Kidney epithelial cell (primary cell): ENCODE measurements around the gene GPR78. TPM values are rescaled to one million over a fixed set of nuclear protein-coding genes. Genes with fewer than 3 reads are reported as not detected.

ENCODE experiments used
- DNase-seq: peaks from one replicate; pipeline ENCODE4 v3.0.0-alpha.2; 2010; ENCODE audit warnings: low read depth
- H3K27me3 ChIP-seq: 2 replicates; pipeline ENCODE4 v1.6.0; 2011; ENCODE audit warnings: low read length; ENCODE audit not compliant: control insufficient read depth, insufficient read depth
- H3K36me3 ChIP-seq: 2 replicates; pipeline ENCODE4 v1.5.1; 2011; ENCODE audit warnings: low read length; ENCODE audit not compliant: control insufficient read depth, insufficient read depth
- H3K4me3 ChIP-seq: 2 replicates; pipeline ENCODE4 v1.5.1; 2011; ENCODE audit warnings: low read depth, mild to moderate bottlenecking, control low read depth, low read length
- CTCF ChIP-seq: IDR thresholded peaks from 2 replicates; pipeline ENCODE4 v1.5.1; 2011; ENCODE audit warnings: mild to moderate bottlenecking, moderate library complexity, low read length, control low read depth, inconsistent platforms; ENCODE audit not compliant: insufficient read depth, poor library complexity, severe bottlenecking
- total RNA-seq: library from RNA; depleted of rRNA; stranded (reverse); fragments of >200 nt; gene quantifications from 2 replicates; pipeline ENCODE4 v1.2.3, GENCODE V29; 2015

Gene GPR78
- total RNA-seq, 1 donor from 2014 or later = not detected

DNA sequence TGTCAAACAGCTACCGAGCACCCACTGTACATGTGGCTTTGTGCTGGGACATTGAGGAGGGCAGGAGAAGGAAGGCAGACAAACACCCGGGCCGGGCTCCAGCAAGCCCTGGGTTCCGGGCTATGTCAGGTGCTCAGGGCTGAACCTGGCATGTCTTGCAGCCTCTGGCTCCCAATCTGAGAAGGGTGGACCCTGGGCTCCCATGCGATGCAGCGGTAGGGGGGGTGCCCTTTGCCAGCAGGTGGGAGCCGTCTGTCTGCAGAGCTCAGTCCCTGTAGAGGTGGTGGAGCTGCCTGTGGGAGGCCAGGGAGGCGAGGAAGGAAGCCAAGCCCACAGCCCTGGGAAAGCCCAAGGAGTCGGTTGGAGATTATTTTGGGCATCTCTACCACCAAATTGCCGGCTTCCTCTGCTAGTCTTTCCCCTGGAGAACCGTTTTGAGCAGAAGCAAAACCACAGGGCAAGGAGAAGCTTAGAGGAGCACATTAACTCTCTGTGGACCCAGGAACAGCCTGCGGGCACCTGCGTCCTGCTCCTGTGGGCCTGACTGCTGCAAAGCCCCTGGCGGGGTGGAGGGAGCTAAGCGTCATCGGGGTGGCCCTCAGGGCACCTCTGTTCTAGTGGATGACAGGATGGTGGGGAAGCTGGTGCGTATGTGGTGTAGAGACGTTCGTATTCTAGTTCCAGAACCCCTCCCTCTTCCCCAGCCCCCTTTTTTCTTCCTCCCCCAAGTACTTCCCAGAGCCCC, 22.7 kb downstream of the GPR78 start:
- Histone ChIP-seq H3K36me3 (no peaks in the 10 kb centered on the region), H3K27me3 (peaks cover 6% of the 10 kb centered on the region), H3K4me3 (no peak overlapping the region)
- no peak for DNase-seq
- no peak for TF ChIP-seq CTCF

GRCh38 chr4:8603931-8604330, 23.7 kb downstream of the GPR78 start:
- no peak for DNase-seq
- Histone ChIP-seq H3K4me3 (no peak overlapping the region), H3K36me3 (no peaks in the 10 kb centered on the region), H3K27me3 (peaks cover 8% of the 10 kb centered on the region)
- TF ChIP-seq CTCF = no peak

GRCh38 chr4:8605289-8605688, 25.1 kb downstream of the GPR78 start:
- Histone ChIP-seq H3K4me3 (no peak overlapping the region), H3K36me3 (no peaks in the 10 kb centered on the region), H3K27me3 (peaks cover 7% of the 10 kb centered on the region)
- DNase-seq = no peak
- no peak for TF ChIP-seq CTCF

DNA sequence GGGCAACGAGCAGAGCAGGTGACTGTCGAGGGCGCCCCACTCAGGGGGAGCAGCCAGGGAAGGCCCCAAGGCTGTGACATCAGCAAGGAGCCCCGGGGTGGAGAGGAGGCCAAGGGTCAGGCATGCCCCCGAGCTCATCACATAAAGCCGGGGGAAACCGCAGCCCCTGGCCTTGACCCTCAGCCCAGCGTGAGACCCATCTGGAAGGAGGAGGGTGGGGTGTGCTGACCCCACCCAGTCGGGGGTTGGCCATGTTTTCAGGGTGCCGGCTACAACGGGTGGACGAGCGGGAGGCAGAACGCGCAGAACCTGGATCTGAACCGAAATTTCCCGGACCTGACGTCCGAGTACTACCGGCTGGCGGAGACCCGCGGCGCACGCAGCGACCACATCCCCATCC, 26.3 kb downstream of the GPR78 start:
- DNase-seq = no peak

GRCh38 chr4:8606966-8607365, 26.8 kb downstream of the GPR78 start:
- no peak for DNase-seq
- H3K27me3 ChIP-seq = peaks cover 6% of the 10 kb centered on the region
- H3K36me3 ChIP-seq = no peaks in the 10 kb centered on the region
- TF ChIP-seq CTCF = no peak
- H3K4me3 ChIP-seq = no peak overlapping the region

More for the DNA sequence above, 26.3 kb downstream of the GPR78 start:
- Histone ChIP-seq H3K36me3 (no peaks in the 10 kb centered on the region), H3K4me3 (no peak overlapping the region), H3K27me3 (peaks cover 6% of the 10 kb centered on the region)
- TF ChIP-seq CTCF = no peak
